Large intestine (tissue), 3 donors: ENCODE measurements around the gene DENND6B. TPM values are rescaled to one million over a fixed set of nuclear protein-coding genes. Genes with fewer than 3 reads are reported as not detected.
A peak's percentile ranks its signal among the peaks of the same experiment; 100 is the strongest.
"Not testable (repeated sequence)": the region's sequence is repeated elsewhere in the genome, so short reads cannot be mapped to it uniquely, and the experiment has no call there.

Source experiments
- DNase-seq, 2 donors: peaks; one replicate each; pipeline versions ENCODE4 v3.0.0 to v3.0.0-alpha.2; 2013
- H3K27ac ChIP-seq: one replicate; pipeline ENCODE4 v1.5.1; 2013; ENCODE audit warnings: low read length
- H3K27me3 ChIP-seq: 2 replicates; pipeline ENCODE4 v1.6.1; 2013; ENCODE audit warnings: low read length; ENCODE audit not compliant: control insufficient read depth, insufficient read depth
- H3K36me3 ChIP-seq: 2 replicates; pipeline ENCODE4 v1.6.1; 2013; ENCODE audit warnings: low read length; ENCODE audit not compliant: control insufficient read depth, insufficient read depth
- H3K4me1 ChIP-seq: one replicate; pipeline ENCODE4 v1.6.1; 2013; ENCODE audit warnings: low read length; ENCODE audit not compliant: control insufficient read depth, insufficient read depth
- H3K4me3 ChIP-seq: one replicate; pipeline ENCODE4 v1.5.1; 2013; ENCODE audit warnings: low read length
- H3K9me3 ChIP-seq: one replicate; pipeline ENCODE4 v1.6.1; 2013; ENCODE audit warnings: mild to moderate bottlenecking, low read depth, low read length, moderate library complexity; ENCODE audit not compliant: control insufficient read depth
- WGBS: methylation state at CpG from one replicate; pipeline ENCODE4 v1.1.5; 2013; ENCODE audit warnings: low lambda C conversion rate; ENCODE audit not compliant: insufficient coverage; 5-methylcytosine and 5-hydroxymethylcytosine counted together
- polyA plus RNA-seq: library from polyadenylated mRNA; unstranded; fragments of 120-200 nt; gene quantifications from one replicate; pipeline ENCODE4 v1.2.1, GENCODE V29; 2013

Gene DENND6B
- polyA plus RNA-seq, 1 donor = 7.1 TPM

- Histone ChIP-seq H3K36me3 (no peaks in the 10 kb centered on the region), H3K9me3 (peaks cover 21% of the 10 kb centered on the region), H3K27me3 (no peaks in the 10 kb centered on the region), H3K27ac (no peak overlapping the region), H3K4me1 (peaks cover 5% of the 10 kb centered on the region), H3K4me3 (no peak overlapping the region)
- WGBS = no CpG with 5 or more reads among the region's 4 CpGs
- no peak for DNase-seq
Observed at GRCh38 chr22:50338860-50339462, 12.1 kb upstream of the DENND6B start.

GRCh38 chr22:50338042-50338573 is 11.3 kb upstream of the DENND6B start:
- H3K27me3 ChIP-seq = no peaks in the 10 kb centered on the region
- no peak overlapping the region for H3K4me3 ChIP-seq
- DNase-seq = no peak
- no peaks in the 10 kb centered on the region for H3K36me3 ChIP-seq
- H3K9me3 ChIP-seq = peaks cover 21% of the 10 kb centered on the region
- H3K4me1 ChIP-seq = peaks cover 5% of the 10 kb centered on the region
- WGBS = no CpG with 5 or more reads among the region's 5 CpGs
- no peak overlapping the region for H3K27ac ChIP-seq

GRCh38 chr22:50337262-50338041 is 10.6 kb upstream of the DENND6B start:
- WGBS = 100% methylated on average over 1 of the region's 13 CpGs
- no peak for DNase-seq
- Histone ChIP-seq H3K36me3 (no peaks in the 10 kb centered on the region), H3K27ac (no peak overlapping the region), H3K9me3 (peaks cover 21% of the 10 kb centered on the region), H3K4me1 (peaks cover 3% of the 10 kb centered on the region), H3K27me3 (no peaks in the 10 kb centered on the region), H3K4me3 (no peak overlapping the region)

- H3K9me3 ChIP-seq = peaks cover 16% of the 10 kb centered on the region
- not testable (repeated sequence) for H3K4me1 ChIP-seq, H3K4me3 ChIP-seq, H3K27me3 ChIP-seq, H3K27ac ChIP-seq, DNase-seq, H3K36me3 ChIP-seq
- WGBS = 92% methylated on average over 2 of the region's 5 CpGs
Observed at GRCh38 chr22:50334433-50334832, 7.6 kb upstream of the DENND6B start.

GRCh38 chr22:50329236-50329635 is 2.4 kb upstream of the DENND6B start:
- Histone ChIP-seq H3K9me3 (no peaks in the 10 kb centered on the region), H3K27me3 (no peaks in the 10 kb centered on the region)
- WGBS = no CpG with 5 or more reads among the region's 6 CpGs

GRCh38 chr22:50327711-50328019 is 853 bp upstream of the DENND6B start:
- WGBS = no CpG with 5 or more reads among the region's 22 CpGs
- Histone ChIP-seq H3K27me3 (no peaks in the 10 kb centered on the region), H3K27ac (peak overlapping the region; percentile 67), H3K9me3 (no peaks in the 10 kb centered on the region), H3K36me3 (no peaks in the 10 kb centered on the region), H3K4me3 (peak overlapping the region; percentile 75), H3K4me1 (peaks cover 4% of the 10 kb centered on the region)
- no peak for DNase-seq

More at GRCh38 chr22:50329236-50329635, 2.4 kb upstream of the DENND6B start:
- Histone ChIP-seq H3K4me1 (peaks cover 4% of the 10 kb centered on the region), H3K36me3 (no peaks in the 10 kb centered on the region), H3K4me3 (no peak overlapping the region), H3K27ac (no peak overlapping the region)
- DNase-seq = no peak

- H3K36me3 ChIP-seq = no peaks in the 10 kb centered on the region
- no peak for DNase-seq
- H3K4me3 ChIP-seq = peak overlapping the region; percentile 31
- H3K4me1 ChIP-seq = peaks cover 4% of the 10 kb centered on the region
- H3K27ac ChIP-seq = no peak overlapping the region
- H3K9me3 ChIP-seq = no peaks in the 10 kb centered on the region
- WGBS = no CpG with 5 or more reads among the region's 56 CpGs
- no peaks in the 10 kb centered on the region for H3K27me3 ChIP-seq
Observed at GRCh38 chr22:50326225-50326955, 422 bp downstream of the DENND6B start.

GRCh38 chr22:50325444-50326224 is 1.2 kb downstream of the DENND6B start:
- H3K4me3 ChIP-seq = peak overlapping the region; percentile 31
- H3K9me3 ChIP-seq = no peaks in the 10 kb centered on the region
- no peak for DNase-seq
- H3K27me3 ChIP-seq = no peaks in the 10 kb centered on the region
- WGBS = no CpG with 5 or more reads among the region's 19 CpGs
- no peak overlapping the region for H3K27ac ChIP-seq
- peaks cover 4% of the 10 kb centered on the region for H3K4me1 ChIP-seq
- no peaks in the 10 kb centered on the region for H3K36me3 ChIP-seq

GRCh38 chr22:50323900-50324299 is 2.9 kb downstream of the DENND6B start:
- Histone ChIP-seq H3K27ac (no peak overlapping the region), H3K4me3 (no peak overlapping the region), H3K4me1 (peaks cover 4% of the 10 kb centered on the region), H3K27me3 (no peaks in the 10 kb centered on the region), H3K36me3 (no peaks in the 10 kb centered on the region), H3K9me3 (no peaks in the 10 kb centered on the region)
- DNase-seq = no peak
- WGBS = no CpG with 5 or more reads among the region's 5 CpGs
